Epithelial cell of esophagus (primary cell): ENCODE measurements around the gene METTL9.
A peak's percentile ranks its signal among the peaks of the same experiment; 100 is the strongest.
"Not testable (repeated sequence)": the region's sequence is repeated elsewhere in the genome, so short reads cannot be mapped to it uniquely, and the experiment has no call there.

Source experiments
- DNase-seq: peaks from one replicate; pipeline ENCODE4 v3.0.0; 2010; ENCODE audit warnings: low read depth
- H3K4me3 ChIP-seq: 2 replicates; pipeline ENCODE4 v1.5.1; 2011; ENCODE audit warnings: mild to moderate bottlenecking, low read length, control low read depth
- CTCF ChIP-seq: IDR thresholded peaks from 2 replicates; pipeline ENCODE4 v1.5.1; 2011; ENCODE audit warnings: low read depth, mild to moderate bottlenecking, low read length, control low read depth, inconsistent platforms; ENCODE audit not compliant: insufficient read depth; ENCODE audit errors: missing control alignments

Gene METTL9

GRCh38 chr16:21619765-21620425, 20.5 kb downstream of the METTL9 start:
- DNase-seq, result no peak
- no peak overlapping the region for H3K4me3 ChIP-seq
- no peak for TF ChIP-seq CTCF

GRCh38 chr16:21620592-21620991, 21.2 kb downstream of the METTL9 start:
- H3K4me3 ChIP-seq, result no peak overlapping the region
- DNase-seq, result no peak
- TF ChIP-seq CTCF, result no peak

- DNase-seq, result no peak
- no peak overlapping the region for H3K4me3 ChIP-seq
- TF ChIP-seq CTCF, result no peak
These were observed 23.2 kb downstream of the METTL9 start for GRCh38 chr16:21622545-21622944.

- H3K4me3 ChIP-seq, result no peak overlapping the region
- no peak for TF ChIP-seq CTCF
- no peak for DNase-seq
These were observed 25.6 kb downstream of the METTL9 start for GRCh38 chr16:21625026-21625425.

- no peak for TF ChIP-seq CTCF
- no peak overlapping the region for H3K4me3 ChIP-seq
- DNase-seq, result peak; percentile 94
These were observed 27.4 kb downstream of the METTL9 start for GRCh38 chr16:21626659-21627277.

- no peak for DNase-seq
- no peak overlapping the region for H3K4me3 ChIP-seq
- TF ChIP-seq CTCF, result no peak
These were observed 28.8 kb downstream of the METTL9 start for GRCh38 chr16:21628121-21628726.

GRCh38 chr16:21628772-21629171, 29.4 kb downstream of the METTL9 start:
- no peak for TF ChIP-seq CTCF
- H3K4me3 ChIP-seq, result no peak overlapping the region
- no peak for DNase-seq

GRCh38 chr16:21629616-21630539, 30.5 kb downstream of the METTL9 start:
- not testable (repeated sequence) for H3K4me3 ChIP-seq, DNase-seq

- peak; percentile 56 for DNase-seq
- H3K4me3 ChIP-seq, result peak overlapping the region; percentile 20
These were observed 31.5 kb downstream of the METTL9 start for GRCh38 chr16:21630866-21631265.

- H3K4me3 ChIP-seq, result not testable (repeated sequence)
- peak; percentile 48 for DNase-seq
These were observed 32.0 kb downstream of the METTL9 start for GRCh38 chr16:21631376-21631775.
